ENCODE measurements around the gene PRDM7. TPM values are rescaled to one million over a fixed set of nuclear protein-coding genes. Genes with fewer than 3 reads are reported as not detected.

Gene PRDM7
- total and polyA plus RNA-seq, 9 of the 15 experiments (the other 6 are each of a cell fraction or from before 2014, with no cell fraction given), result not detected

DNA sequence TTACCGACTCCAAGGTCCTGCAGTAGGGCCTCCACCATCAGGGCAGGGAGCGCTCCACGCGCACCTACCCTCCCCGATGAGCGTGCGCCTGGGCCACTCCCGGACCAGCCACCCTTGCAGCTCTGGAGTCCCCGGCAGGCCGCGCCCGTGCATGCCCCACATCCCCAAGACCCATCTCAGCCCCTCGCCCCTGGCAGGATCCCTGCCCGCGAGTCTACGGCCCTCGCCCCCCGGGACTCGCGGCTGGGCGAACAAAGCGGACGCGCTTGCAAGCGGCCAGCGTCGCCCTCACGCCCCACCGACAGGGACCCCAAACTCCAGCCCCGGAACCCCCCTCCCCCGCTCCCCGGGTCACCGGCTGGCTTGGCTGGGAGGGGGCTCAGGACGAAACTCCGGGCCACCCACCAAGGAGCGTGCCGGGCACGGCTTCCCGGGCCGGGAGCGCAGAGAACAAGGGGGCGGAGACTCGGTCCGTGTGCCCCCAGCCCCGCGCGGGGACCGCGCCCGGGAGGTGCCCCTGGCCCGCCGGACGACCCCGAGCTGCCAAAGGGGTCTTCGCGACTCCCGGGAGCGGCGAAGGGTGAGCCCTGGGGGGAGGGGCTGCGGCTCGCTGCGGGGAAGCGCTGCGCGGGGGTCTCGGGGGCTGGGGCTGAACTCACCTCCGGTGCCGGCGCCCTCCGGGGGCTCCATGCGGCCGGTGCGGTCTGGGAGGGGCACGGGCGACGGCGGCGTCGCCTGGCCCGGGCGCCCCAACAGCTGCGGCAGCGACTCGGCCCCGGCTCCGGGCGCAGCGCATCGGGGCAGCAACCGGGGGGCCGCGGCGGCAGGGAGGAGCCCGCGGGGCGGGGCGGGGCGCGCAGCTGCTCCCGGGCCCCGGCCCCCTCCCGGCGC, 58.2 kb downstream of the PRDM7 start, which contains the start of gene DBNDD1 (continued):
- TF ChIP-seq, protein P1, sequence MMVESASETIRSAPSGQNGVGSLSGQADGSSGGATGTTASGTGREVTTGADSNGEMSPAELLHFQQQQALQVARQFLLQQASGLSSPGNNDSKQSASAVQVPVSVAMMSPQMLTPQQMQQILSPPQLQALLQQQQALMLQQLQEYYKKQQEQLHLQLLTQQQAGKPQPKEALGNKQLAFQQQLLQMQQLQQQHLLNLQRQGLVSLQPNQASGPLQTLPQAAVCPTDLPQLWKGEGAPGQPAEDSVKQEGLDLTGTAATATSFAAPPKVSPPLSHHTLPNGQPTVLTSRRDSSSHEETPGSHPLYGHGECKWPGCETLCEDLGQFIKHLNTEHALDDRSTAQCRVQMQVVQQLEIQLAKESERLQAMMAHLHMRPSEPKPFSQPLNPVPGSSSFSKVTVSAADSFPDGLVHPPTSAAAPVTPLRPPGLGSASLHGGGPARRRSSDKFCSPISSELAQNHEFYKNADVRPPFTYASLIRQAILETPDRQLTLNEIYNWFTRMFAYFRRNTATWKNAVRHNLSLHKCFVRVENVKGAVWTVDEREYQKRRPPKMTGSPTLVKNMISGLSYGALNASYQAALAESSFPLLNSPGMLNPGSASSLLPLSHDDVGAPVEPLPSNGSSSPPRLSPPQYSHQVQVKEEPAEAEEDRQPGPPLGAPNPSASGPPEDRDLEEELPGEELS (CRISPR knock-in tag; IDR thresholded peaks at IDR 0.05; ENCODE audit: borderline replicate concordance), result no peak
- TF ChIP-seq MTA2 (IDR thresholded peaks at IDR 0.05; ENCODE audit: low read depth) (no peak), RFX7 (CRISPR knock-in tag; IDR thresholded peaks at IDR 0.05) (no peak), NR2C1 (IDR thresholded peaks at IDR 0.05) (no peak), NR2C1 (tag; IDR thresholded peaks at IDR 0.05) (no peak), NONO (IDR thresholded peaks at IDR 0.05; ENCODE audit: low read depth in 2 of 2, low read length in 1 of 2) (no peak), KDM4B (IDR thresholded peaks at IDR 0.05; ENCODE audit: borderline replicate concordance in 2 of 2, low read depth in 1 of 2) (no peak), RCOR1 (IDR thresholded peaks at IDR 0.05; ENCODE audit: borderline replicate concordance in 1 of 2, low read depth in 2 of 2, low read length in 2 of 2) (0 out of 4 replicates have a peak, but pooled peaks of 1 of the 2 experiments have one; percentile 3), CXXC5 (CRISPR knock-in tag; IDR thresholded peaks at IDR 0.05) (0 out of 2 replicates have a peak, but pooled peaks have one; percentile 10), PURB (CRISPR knock-in tag; IDR thresholded peaks at IDR 0.05; ENCODE audit: low read depth) (no peak), XRCC4 (IDR thresholded peaks at IDR 0.05; ENCODE audit: extremely low read depth, insufficient read depth, insufficient read length) (no peak), SPI1 (IDR thresholded peaks at IDR 0.05; ENCODE audit: borderline replicate concordance, low read depth, low read length) (no peak), NRF1 (conservative IDR thresholded peaks at IDR 0.05 in 1 of 2, IDR thresholded peaks at IDR 0.05 in 1 of 2) (peak; percentile 90 to 91)
- TF ChIP-seq, protein P2, sequence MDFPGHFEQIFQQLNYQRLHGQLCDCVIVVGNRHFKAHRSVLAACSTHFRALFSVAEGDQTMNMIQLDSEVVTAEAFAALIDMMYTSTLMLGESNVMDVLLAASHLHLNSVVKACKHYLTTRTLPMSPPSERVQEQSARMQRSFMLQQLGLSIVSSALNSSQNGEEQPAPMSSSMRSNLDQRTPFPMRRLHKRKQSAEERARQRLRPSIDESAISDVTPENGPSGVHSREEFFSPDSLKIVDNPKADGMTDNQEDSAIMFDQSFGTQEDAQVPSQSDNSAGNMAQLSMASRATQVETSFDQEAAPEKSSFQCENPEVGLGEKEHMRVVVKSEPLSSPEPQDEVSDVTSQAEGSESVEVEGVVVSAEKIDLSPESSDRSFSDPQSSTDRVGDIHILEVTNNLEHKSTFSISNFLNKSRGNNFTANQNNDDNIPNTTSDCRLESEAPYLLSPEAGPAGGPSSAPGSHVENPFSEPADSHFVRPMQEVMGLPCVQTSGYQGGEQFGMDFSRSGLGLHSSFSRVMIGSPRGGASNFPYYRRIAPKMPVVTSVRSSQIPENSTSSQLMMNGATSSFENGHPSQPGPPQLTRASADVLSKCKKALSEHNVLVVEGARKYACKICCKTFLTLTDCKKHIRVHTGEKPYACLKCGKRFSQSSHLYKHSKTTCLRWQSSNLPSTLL (IDR thresholded peaks at IDR 0.05), result no peak
- TF ChIP-seq, protein P3, sequence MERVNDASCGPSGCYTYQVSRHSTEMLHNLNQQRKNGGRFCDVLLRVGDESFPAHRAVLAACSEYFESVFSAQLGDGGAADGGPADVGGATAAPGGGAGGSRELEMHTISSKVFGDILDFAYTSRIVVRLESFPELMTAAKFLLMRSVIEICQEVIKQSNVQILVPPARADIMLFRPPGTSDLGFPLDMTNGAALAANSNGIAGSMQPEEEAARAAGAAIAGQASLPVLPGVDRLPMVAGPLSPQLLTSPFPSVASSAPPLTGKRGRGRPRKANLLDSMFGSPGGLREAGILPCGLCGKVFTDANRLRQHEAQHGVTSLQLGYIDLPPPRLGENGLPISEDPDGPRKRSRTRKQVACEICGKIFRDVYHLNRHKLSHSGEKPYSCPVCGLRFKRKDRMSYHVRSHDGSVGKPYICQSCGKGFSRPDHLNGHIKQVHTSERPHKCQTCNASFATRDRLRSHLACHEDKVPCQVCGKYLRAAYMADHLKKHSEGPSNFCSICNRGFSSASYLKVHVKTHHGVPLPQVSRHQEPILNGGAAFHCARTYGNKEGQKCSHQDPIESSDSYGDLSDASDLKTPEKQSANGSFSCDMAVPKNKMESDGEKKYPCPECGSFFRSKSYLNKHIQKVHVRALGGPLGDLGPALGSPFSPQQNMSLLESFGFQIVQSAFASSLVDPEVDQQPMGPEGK (CRISPR knock-in tag; IDR thresholded peaks at IDR 0.05; ENCODE audit: borderline replicate concordance), result no peak

Data from K562 (cell line).